Upper lobe of right lung (tissue), 1 donor: ENCODE measurements around the gene GET3. TPM values are rescaled to one million over a fixed set of nuclear protein-coding genes. Genes with fewer than 3 reads are reported as not detected.

Source experiments
- ATAC-seq: fragments of 200-7000 bp; cut with Tn5 transposase; one replicate; pipeline ENCODE4 v1.9.1; 2020; ENCODE audit warnings: mild to moderate bottlenecking, moderate library complexity
- DNase-seq: peaks from one replicate; pipeline ENCODE4 v3.0.0-alpha.2; 2020
- H3K27ac ChIP-seq: fragments of 200-600 bp; one replicate; pipeline ENCODE4 v1.8.0; 2022
- H3K27me3 ChIP-seq: fragments of 200-600 bp; one replicate; pipeline ENCODE4 v1.8.0; 2022; ENCODE audit warnings: mild to moderate bottlenecking
- H3K36me3 ChIP-seq: fragments of 200-600 bp; one replicate; pipeline ENCODE4 v1.8.0; 2022
- H3K4me1 ChIP-seq: fragments of 200-600 bp; one replicate; pipeline ENCODE4 v1.8.0; 2022
- H3K4me3 ChIP-seq: fragments of 200-600 bp; one replicate; pipeline ENCODE4 v1.8.0; 2022; ENCODE audit warnings: mild to moderate bottlenecking
- H3K9me3 ChIP-seq: fragments of 200-600 bp; one replicate; pipeline ENCODE4 v1.8.0; 2022
- CTCF ChIP-seq: fragments of 200-600 bp; IDR thresholded peaks from one replicate; pipeline ENCODE4 v1.8.0; 2022; ENCODE audit warnings: antibody characterized with exemption
- intact Hi-C: fragments of 100-400 bp; cut with DNase I; formaldehyde crosslinking; loops from one replicate; pipeline ENCODE4 v1.11.0; 2022
- total RNA-seq: library from RNA; stranded (reverse); fragmentation: NEBNext Ultra II Directional; extraction: Animal tissue kit (Norgen Biotek cat#: 25700); gene quantifications from one replicate; pipeline ENCODE4 v1.2.1, GENCODE V29; 2021
- donor health status: DM: no; HTN: yes; CAD: no; lungs with severe emphysema.

GET3 gene
- total RNA-seq, 1 donor from 2014 or later = 55.2 TPM

GRCh38 chr19:12784394-12784870 lies 47.1 kb downstream of the GET3 start:
- no peak for DNase-seq
- no peak for ATAC-seq
- no peak for TF ChIP-seq CTCF
- H3K36me3 ChIP-seq = no peaks in the 10 kb centered on the region
- H3K4me1 ChIP-seq = peaks cover 75% of the 10 kb centered on the region
- no peaks in the 10 kb centered on the region for H3K9me3 ChIP-seq
- intact Hi-C loops = no loop called here
- H3K27ac ChIP-seq = peak overlapping the region; percentile 100
- no peaks in the 10 kb centered on the region for H3K27me3 ChIP-seq
- peak overlapping the region; percentile 56 for H3K4me3 ChIP-seq

- DNase-seq = no peak
- no peaks in the 10 kb centered on the region for H3K9me3 ChIP-seq
- H3K36me3 ChIP-seq = no peaks in the 10 kb centered on the region
- TF ChIP-seq CTCF = no peak
- intact Hi-C loops = no loop called here
- H3K4me1 ChIP-seq = peaks cover 74% of the 10 kb centered on the region
- no peak for ATAC-seq
- no peaks in the 10 kb centered on the region for H3K27me3 ChIP-seq
- H3K4me3 ChIP-seq = peak overlapping the region; percentile 56
- peak overlapping the region; percentile 100 for H3K27ac ChIP-seq
Observed at GRCh38 chr19:12784871-12785430, 47.7 kb downstream of the GET3 start.

GRCh38 chr19:12785431-12786031 lies 48.2 kb downstream of the GET3 start:
- peaks cover 74% of the 10 kb centered on the region for H3K4me1 ChIP-seq
- ATAC-seq (peak; percentile 0), DNase-seq (peak; percentile 74)
- no peaks in the 10 kb centered on the region for H3K9me3 ChIP-seq
- intact Hi-C loops = no loop called here
- H3K4me3 ChIP-seq = peak overlapping the region; percentile 19
- TF ChIP-seq CTCF = no peak
- peak overlapping the region; percentile 100 for H3K27ac ChIP-seq
- H3K36me3 ChIP-seq = no peaks in the 10 kb centered on the region
- H3K27me3 ChIP-seq = no peaks in the 10 kb centered on the region

- H3K4me3 ChIP-seq = peak overlapping the region; percentile 19
- TF ChIP-seq CTCF = no peak
- intact Hi-C loops = no loop called here
- H3K36me3 ChIP-seq = no peaks in the 10 kb centered on the region
- H3K27me3 ChIP-seq = no peaks in the 10 kb centered on the region
- H3K4me1 ChIP-seq = peaks cover 74% of the 10 kb centered on the region
- no peaks in the 10 kb centered on the region for H3K9me3 ChIP-seq
- H3K27ac ChIP-seq = peak overlapping the region; percentile 100
- peak; percentile 97 for DNase-seq
- ATAC-seq = peak; percentile 51
Observed at GRCh38 chr19:12786141-12786870, 49.0 kb downstream of the GET3 start.

GRCh38 chr19:12786952-12787351 lies 49.7 kb downstream of the GET3 start:
- no peak for DNase-seq
- Histone ChIP-seq H3K27ac (peak overlapping the region; percentile 100), H3K4me1 (peaks cover 68% of the 10 kb centered on the region)

More at GRCh38 chr19:12786952-12787351, 49.7 kb downstream of the GET3 start:
- intact Hi-C loops = no loop called here
- no peaks in the 10 kb centered on the region for H3K27me3 ChIP-seq
- H3K9me3 ChIP-seq = no peaks in the 10 kb centered on the region
- ATAC-seq = no peak
- no peak overlapping the region for H3K4me3 ChIP-seq
- no peak for TF ChIP-seq CTCF
- H3K36me3 ChIP-seq = no peaks in the 10 kb centered on the region
